NCI-H1048 (cell line): ENCODE results near the gene NPAS4.
"Not testable (repeated sequence)": the region's sequence is repeated elsewhere in the genome, so short reads cannot be mapped to it uniquely, and the experiment has no call there.

Experiments
- DNase-seq: peaks from one replicate; lab custom pipeline; 2025; lab: John Stamatoyannopoulos, UW

NPAS4 gene

DNA sequence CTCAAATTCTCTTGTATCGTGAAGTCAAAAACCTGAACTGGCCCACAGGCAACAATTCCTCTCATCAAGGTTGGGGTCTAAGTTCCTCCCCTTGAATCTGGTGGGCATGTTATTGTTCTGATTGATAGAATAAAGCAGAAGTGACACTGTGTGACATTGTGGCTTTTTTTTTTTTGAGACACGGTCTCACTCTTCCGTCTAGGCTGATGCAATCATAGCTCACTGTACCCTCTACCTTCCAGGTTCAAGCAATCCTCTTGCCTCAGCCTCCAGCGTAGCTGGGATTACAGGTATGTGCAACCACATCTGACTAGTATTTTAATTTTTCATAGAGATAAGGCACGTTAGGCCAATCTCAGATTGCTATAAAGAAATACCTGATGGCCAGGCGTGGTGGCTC, 37.0 kb downstream of the NPAS4 start:
- no peak for DNase-seq

DNA sequence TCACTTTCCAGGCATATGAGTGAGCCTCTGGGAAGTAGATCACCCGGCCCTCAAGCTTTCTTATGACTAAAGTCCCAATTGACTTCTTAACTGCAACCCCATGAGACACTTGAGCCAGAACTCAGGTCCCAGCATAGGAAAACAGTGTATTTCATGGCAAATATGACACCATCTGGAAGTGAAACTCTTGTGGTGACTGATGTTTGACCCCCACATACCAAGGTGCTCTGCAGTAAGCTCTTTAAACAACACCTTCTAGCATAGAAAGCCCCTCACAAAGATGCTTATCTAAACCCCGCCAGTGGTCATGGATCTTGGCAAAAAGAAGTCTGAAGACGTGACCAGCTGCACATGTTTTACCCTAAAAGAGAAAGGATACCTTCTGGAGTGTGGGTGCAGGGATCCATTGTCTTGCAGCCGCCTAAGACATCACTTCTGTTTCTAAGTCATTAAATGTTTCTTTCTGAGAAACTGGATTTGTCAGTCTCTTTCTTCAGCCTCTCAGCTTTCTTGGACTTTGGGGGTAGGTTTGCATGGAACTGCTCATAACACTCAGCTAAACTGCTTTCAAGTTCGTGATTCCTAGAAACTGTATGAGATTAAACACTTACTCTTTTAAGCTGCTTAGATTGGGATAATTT, 38.4 kb downstream of the NPAS4 start:
- DNase-seq, result no peak

DNA sequence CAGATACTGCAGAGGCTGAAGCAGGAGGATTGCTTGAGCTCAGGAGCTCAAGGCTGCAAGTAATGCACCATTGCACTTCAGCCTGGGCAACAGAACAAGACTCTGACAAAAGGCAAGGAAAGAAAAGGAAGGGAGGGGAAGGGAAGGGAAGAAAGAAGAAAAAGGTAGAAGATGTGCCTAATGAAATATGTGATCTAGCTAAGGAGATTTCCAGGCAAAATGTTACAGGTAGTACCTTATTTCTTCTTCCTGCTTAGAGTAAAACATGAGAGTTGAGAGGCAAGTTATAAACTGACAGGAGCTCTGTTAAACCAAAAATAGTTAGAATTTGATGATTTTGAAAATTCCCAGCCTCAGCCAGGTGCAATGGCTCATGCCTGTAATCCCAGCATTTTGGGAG, 41.2 kb downstream of the NPAS4 start:
- no peak for DNase-seq

DNA sequence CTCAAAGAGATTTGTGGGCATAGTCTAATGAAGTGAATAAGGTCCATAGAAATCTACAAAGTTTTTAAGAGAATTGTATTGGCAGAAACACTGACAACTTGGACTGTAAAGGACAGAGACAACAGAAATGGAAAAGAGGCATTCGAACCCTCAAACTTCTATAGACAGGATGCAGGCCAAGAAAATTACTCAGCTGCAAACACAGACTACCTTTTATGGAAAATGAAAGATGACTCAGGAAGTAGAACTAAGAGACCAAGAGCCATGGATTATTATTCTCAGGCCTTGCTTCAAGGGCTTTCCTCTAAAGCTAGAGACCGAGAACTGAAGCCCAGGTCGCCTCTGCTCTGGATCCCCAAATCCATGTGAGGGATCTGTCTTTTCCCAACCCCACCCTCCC, 42.1 kb downstream of the NPAS4 start:
- DNase-seq, result no peak

DNA sequence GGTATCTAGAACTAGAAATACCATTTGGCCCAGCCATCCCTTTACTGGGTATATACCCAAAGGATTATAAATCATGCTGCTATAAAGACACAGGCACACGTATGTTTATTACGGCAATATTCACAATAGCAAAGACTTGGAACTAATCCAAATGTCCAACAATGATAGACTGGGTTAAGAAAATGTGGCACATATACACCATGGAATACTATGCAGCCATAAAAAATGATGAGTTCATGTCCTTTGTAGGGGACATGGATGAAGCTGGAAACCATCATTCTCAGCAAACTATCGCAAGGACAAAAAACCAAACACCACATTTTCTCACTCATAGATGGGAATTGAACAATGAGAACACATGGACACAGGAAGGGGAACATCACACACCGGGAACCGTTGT, 43.3 kb downstream of the NPAS4 start:
- not testable (repeated sequence) for DNase-seq

DNA sequence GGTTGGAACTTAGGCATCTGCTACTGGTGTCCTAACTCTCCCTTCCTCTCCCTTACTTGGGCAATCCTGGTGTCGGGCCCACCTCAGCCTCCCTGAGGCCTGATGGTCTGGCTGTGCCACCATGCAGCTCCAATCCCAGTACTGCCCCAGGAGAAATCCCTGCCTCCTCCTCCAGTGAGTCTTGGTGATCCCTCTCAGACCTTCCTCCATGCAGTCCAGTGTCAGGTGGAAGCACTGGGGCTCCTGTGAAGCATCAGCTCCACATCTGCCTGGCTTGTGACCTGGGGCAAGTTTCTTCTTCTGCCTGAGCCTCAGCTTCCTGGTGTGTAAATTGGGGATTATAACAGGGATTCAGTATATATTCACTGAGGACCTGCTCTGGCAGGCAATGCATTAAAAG, 44.1 kb downstream of the NPAS4 start:
- DNase-seq, result no peak

DNA sequence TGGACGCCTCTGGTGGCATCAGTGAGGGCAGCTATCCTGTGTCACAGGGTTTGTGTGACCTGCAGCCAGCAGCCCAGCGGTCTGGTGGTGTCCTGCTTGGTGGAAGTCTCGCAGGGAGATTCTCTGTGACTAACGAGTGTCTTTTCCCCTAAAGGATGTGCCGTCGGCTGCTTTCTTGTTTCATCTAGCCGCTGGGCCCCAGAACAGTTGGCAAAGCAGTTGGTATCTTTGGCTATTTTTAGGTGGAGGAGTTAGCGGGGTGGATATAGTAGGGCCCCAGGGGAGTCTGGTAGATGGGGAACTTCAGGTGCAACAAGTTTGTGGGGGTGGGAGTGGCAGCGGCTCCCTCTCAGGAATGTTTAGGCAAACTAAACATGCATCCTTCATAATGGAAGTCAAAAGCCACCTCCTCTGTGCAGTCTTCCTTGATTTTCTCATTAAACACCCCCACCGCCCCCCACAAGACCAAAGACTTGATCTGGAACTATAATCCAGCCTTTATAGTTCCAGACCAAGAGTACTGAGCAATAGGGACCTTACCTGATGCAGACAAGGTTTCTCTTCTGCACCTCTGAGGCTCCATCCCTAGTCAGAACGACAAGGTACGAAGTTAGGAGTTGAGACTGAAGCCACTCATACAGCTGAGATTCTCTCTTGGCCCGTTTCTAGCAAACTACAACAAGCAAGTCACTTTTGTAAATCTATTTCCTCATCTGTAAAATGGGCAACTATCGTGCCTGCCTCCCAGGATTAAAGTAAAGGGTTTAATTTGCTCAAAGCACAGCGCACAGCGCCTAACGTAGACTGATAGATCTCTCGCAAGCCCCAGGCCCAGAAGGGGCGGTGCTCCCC, 44.8 kb downstream of the NPAS4 start:
- DNase-seq, result no peak

DNA sequence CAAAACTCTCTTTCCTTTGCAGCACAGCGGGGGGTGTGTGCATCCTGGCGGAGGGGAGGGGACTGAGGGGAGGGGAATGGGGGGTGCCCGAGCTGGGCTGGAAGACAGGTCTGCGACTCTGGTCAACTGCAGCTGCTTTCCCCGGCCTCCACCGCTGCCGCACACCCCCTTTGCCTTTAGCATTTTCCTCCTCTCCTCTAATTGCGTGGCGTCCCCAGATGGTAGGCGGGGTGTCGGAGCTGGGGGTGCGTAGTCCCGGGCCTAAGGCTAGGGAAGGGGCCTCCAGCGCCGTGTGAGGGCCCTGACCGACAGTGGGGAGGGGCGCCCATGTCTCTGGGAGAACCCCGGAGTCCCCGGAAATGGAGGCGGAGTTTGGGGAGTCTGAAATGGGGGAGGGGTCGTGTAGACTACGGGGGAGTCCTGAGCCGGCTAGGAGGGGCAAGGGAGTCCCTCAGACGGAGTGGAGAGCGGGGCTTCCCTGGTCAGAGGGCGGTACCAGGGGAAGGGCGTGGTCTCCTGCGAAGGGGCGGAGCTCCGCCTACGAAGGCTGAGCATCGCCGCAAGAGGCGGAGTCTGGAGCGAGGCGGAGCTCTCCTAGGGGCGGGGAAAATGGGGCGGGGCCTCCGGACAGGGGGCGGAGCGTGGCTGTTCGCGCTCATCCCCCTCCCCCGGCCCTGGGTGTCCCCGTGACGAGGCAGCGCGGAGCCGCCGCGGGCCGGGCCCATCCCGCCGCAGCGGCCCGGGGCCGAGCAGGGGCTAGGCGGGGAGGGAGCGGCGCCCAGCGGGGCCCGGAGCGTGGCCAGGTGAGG, 45.6 kb downstream of the NPAS4 start, which contains the start of gene PELI3:
Gene PELI3 (plus strand): TSS at position 681 of the 809 bp plus-strand sequence. CDS start 1,224 bp downstream, outside the sequence.
- DNase-seq, result peak; percentile 63

DNA sequence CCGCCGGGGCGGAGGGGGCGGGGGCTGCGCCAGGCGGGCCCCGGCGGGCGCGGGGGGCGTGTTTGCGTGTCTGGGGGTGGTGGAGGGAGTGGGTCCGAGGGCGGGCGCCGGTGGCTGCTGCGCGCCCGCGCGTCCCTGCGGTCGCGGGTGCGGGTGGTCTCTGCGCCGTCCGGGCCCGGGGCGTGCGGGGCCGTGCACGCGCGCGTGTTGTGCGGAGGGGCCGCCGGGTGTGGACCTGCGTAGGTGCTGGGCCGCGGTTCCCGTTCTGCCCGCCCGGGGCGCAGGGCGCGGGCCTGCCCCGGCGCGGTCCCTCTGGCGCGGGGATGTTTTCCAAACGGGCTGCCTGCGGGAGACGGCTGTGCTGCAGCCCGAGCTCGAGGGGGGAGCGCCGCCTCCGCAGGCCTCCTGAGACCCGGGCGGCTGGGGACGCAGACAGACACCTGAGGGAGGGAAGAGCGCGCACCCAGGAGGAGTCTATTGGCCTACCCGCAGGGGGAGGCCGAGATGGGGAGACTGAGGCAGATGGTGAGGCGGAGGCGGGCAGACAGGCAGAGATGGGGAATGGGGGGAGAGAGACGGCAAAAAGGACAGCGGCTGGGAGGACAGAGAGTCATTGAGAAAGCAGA, 46.3 kb downstream of the NPAS4 start:
- no peak for DNase-seq

DNA sequence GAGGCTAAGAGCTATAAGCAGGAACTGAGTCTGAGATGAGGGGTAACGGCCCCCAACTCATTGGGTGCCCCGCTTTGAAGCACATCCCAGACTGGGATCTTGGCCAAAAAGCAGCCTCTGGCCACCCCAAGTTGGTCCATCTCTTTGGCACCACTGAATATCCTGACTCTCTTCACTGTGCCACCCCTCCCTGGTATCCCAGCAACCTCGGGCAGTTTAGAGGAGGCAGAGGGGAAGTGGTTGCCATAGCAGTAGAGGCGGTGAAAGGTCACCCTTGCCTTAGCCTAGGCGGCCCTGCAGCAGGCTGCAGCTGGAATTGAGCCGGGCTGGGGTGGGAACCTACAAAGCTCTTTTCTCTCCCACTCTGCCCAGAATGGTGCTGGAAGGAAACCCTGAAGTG, 46.9 kb downstream of the NPAS4 start:
- no peak for DNase-seq

DNA sequence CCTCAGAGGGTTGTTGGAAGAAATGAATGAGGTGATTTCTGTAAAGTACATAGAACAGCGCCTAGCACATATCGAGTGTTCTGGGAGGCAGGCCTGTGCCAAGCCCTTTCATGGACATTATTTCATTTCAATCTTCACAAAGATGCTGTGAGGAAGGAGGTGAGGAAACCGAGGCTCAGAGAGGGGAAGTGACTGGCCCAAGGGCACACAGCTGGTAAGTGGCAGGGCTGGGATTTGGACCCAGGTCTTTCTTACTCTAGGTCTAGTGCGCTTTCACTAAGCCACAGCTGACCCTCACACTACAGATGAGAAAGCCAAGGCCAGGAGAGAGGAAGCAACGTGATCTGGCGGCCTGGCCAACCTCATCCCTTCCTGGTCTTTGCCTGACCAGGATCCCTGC, 47.9 kb downstream of the NPAS4 start:
- DNase-seq, result no peak

DNA sequence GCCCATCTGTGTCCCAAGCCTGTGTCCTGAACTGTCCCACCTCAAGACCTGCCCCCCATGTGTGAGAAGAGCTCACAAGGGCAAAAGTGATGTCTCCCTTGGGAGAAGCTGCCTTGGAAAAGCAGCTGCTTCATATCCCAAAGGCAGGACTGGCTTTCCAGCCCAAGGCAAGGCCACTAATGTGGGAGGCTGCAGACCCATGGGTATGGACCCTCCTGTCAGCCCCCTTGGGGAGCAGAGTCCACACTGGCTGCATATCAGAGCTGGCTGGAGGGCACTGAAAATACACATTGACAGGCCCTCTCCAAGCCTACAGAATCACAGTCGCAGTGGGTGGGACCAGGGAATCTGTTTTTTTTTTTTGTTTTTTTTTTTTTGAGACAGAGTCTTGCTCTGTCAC, 48.6 kb downstream of the NPAS4 start:
- DNase-seq, result no peak

DNA sequence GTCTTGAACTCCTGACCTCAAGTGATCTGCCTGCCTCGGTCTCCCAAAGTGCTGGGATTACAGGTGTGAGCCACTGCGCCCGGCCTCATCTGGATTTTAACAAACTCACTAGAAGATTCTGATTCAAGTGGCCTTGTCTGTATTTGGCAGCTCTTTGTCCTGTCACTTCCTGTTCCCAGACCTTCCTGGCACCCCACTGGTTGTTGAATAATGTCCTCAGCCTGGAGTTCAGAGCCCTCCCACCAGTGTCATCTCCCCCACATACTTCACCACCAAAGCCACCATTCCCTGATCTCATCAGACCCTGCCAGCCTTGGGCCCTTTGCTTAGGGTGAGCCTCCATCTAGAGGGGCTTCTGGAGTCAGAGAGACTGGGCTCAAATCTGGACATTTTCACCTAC, 49.2 kb downstream of the NPAS4 start:
- no peak for DNase-seq

DNA sequence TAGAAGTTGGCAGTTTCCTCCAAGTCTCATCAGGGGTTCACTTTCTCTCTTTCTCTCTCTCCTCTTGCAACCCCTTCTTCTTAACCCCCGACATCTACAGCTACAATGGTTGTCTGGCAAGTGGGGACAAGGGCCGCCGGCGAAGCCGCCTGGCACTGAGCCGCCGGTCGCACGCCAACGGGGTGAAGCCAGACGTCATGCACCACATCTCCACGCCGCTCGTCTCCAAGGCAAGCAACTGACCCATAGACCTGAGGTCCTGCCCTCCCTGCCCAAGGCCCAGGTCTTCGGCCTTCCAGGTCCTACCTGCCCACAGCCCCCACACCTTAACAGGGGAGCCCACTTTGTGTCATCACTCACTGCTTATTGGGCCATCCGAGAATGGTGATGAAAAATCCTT, 50.3 kb downstream of the NPAS4 start:
- DNase-seq, result no peak

DNA sequence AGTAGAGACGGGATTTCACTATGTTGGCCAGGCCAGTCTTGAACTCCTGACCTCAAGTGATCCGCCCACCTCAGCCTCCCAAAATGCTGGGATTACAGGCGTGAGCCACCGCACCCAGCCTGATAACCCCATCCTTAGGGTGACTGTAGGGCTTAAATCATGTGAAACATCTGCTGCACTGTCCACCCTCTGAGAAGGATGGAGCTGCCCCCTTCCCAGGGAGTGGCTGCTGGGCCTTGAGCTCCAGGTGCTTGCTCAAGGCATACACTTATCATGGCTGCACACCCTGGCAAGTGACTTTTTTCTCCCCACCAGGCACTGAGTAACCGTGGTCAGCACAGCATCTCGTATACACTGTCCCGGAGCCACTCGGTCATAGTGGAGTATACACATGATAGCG, 51.2 kb downstream of the NPAS4 start:
- no peak for DNase-seq

DNA sequence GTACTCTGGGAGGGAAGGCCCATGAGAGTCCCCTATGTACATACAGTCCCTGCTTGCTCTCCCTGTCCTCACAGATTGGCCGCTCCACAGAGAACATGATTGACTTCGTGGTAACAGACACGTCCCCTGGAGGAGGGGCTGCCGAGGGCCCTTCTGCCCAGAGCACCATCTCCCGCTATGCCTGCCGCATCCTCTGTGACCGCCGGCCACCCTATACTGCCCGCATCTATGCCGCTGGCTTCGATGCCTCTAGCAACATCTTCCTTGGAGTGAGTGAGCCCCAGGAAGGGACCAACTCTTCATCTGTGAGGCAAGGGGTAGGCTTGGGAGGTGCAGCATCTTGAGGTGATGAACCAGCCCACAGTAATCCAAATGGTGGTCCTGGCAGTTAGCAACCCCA, 52.3 kb downstream of the NPAS4 start:
- no peak for DNase-seq

DNA sequence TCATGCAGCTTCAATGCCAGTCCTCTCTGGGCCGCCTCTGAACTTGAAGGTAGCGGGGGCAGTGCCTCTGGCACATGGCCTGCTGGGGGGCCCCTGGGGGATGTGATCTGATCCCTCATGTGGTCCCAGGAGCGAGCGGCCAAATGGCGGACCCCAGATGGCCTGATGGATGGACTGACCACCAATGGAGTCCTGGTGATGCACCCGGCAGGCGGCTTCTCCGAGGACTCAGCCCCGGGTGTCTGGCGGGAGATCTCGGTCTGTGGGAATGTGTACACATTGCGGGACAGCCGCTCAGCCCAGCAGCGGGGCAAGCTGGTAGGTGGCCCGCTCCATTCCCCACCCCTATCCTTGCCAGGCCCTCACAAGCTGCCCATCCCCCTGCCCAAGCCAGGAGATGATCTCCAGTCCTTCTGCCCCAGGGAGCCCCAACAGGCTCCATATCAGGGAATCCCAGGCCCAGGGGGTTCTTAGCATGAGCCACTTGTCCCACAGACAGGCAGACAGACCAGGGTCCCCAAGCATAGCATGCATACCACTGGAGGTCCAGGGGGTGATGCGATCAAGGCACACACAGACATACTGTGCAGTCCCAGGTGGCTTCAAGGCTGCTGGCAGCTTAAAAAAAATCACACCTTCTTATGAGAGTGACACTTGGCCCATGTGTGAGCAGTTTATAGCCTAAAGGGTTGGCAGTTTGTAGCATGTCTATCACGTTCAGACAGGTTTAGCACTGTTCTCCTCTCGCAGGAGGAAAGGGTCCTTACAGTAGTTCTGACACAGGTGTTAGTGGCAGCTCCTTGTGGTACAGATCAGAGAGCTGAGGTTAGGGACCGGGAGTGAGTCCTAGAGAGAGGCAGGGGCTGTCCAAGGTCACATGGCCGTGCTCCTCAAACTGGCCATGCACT, 53.0 kb downstream of the NPAS4 start:
- no peak for DNase-seq

DNA sequence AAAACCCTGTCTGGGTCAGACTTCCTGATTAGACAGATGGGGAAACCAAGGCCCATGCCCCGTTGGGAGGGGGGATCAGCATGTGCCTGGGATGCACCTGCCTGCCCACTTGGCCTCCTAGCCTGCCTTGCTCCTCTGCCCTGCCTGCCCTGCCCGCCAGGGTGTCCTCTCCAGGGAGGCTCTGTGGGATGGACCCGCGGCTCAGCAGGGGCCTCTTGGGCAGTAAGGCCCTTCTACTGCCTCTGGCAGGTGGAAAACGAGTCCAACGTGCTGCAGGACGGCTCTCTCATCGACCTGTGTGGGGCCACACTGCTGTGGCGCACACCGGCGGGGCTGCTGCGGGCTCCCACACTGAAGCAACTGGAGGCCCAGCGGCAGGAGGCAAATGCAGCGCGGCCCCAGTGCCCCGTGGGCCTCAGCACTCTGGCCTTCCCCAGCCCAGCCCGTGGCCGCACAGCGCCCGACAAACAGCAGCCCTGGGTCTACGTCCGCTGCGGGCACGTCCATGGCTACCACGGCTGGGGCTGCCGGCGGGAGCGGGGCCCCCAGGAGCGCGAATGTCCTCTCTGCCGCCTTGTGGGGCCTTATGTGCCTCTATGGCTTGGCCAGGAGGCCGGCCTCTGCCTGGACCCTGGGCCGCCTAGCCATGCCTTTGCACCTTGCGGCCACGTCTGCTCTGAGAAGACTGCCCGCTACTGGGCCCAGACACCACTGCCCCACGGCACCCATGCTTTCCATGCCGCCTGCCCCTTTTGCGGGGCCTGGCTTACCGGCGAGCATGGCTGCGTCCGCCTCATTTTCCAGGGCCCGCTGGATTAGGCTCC, 54.7 kb downstream of the NPAS4 start:
- no peak for DNase-seq
